GM23248 (cell line): ENCODE results near the gene UBALD2.

ENCODE experiments used
- EZH2 ChIP-seq: fragments of 200-600 bp; sonication (generic); IDR thresholded peaks from 2 replicates; pipeline ENCODE4 v1.6.1; 2018; ENCODE audit warnings: antibody characterized with exemption, mild to moderate bottlenecking; ENCODE audit not compliant: insufficient read depth, poor library complexity, severe bottlenecking
- EZH2phosphoT487 ChIP-seq: fragments of 200-600 bp; sonication (generic); IDR thresholded peaks from 2 replicates; pipeline ENCODE4 v1.6.1; 2018; ENCODE audit warnings: antibody characterized with exemption, moderate library complexity, mild to moderate bottlenecking, low read depth; ENCODE audit not compliant: insufficient read depth

DNA sequence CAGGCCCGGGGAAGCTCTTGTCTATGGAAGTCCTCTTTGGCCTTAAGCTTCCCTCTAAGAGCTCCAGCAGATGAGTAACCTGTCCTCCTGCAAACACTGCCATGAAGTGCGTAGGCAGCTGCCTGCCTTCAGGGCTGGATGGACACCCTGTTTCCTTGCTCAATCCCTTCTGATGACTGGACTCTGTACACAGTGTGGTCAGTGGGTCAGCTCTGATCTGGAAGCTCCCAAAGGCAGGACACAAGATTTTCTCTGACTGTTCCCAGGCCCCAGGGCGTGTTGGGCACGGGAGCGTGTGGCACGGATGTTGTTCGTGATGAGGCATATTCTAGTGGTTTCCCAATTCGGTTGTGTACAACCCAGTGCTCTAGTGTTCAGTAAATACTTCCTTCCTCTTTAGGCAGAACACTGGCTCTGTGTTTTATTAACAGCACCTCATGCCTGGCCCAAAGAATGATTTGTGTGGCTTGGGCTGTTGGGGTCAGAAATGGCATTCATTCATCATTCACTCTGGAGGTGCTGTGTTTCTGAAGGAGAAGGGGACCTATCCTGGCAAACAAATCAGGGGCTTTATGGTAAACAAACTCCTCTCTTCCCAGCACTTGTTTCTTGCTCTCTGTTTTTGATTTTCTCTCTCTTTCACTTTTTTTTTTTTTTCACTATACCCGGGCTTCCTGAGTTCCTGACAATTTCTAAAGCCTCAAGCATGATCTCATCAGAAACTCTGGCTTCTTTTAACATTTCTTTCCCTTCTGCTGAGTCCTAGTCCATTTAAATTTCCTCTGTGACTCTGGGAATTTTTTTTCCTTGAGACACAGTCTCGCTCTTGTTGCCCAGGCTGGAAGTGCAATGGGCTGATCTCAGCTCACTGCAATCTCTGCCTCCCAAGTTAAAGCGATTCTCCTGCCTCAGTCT, 12.9 kb upstream of the UBALD2 start:
- no peak for TF ChIP-seq EZH2
- TF ChIP-seq EZH2phosphoT487 = no peak
